SW 1271 (cell line): ENCODE measurements around the gene RRP7A.
"Not testable (repeated sequence)": the region's sequence is repeated elsewhere in the genome, so short reads cannot be mapped to it uniquely, and the experiment has no call there.

Experiments used
- DNase-seq, 2 experiments: peaks; one replicate each; lab custom pipeline; 2025; lab: John Stamatoyannopoulos, UW

The RRP7A gene

GRCh38 chr22:42519525-42520401 is at the start of gene RRP7A:
Gene RRP7A, minus strand, starts transcription at chr22:42519796. Its CDS starts 10 bp downstream, at chr22:42519786.
- DNase-seq: peak in 1 of 2 experiments; percentile 24

- DNase-seq: not testable (repeated sequence)
These were observed 48.4 kb upstream of the RRP7A start for GRCh38 chr22:42567950-42568349.

GRCh38 chr22:42565956-42566355 is 46.4 kb upstream of the RRP7A start:
- no peak for DNase-seq

- DNase-seq: no peak
These were observed 45.1 kb upstream of the RRP7A start for GRCh38 chr22:42564699-42565098.

- not testable (repeated sequence) for DNase-seq
These were observed 44.3 kb upstream of the RRP7A start for GRCh38 chr22:42563943-42564342.

- DNase-seq: no peak
These were observed 43.1 kb upstream of the RRP7A start for GRCh38 chr22:42562684-42563083.

- no peak for DNase-seq
These were observed 42.7 kb upstream of the RRP7A start for GRCh38 chr22:42562279-42562678.

GRCh38 chr22:42561856-42562255 is 42.3 kb upstream of the RRP7A start:
- DNase-seq: no peak

- no peak for DNase-seq
These were observed 41.2 kb upstream of the RRP7A start for GRCh38 chr22:42560781-42561180.

- DNase-seq: no peak
These were observed 40.8 kb upstream of the RRP7A start for GRCh38 chr22:42560381-42560780.

- DNase-seq: peak in 1 of 2 experiments; percentile 60
These were observed 34.1 kb upstream of the RRP7A start, which contains the start of gene SERHL2 for GRCh38 chr22:42553475-42554361. Gene SERHL2, plus strand, starts transcription at chr22:42553956. Its CDS starts 65 bp downstream, at chr22:42554021.

- not testable (repeated sequence) for DNase-seq
These were observed 32.7 kb upstream of the RRP7A start for GRCh38 chr22:42552294-42552647.

- no peak for DNase-seq
These were observed 29.9 kb upstream of the RRP7A start for GRCh38 chr22:42549331-42550060.

GRCh38 chr22:42548597-42549330 is 29.2 kb upstream of the RRP7A start:
- no peak for DNase-seq

- DNase-seq: not testable (repeated sequence)
These were observed 28.5 kb upstream of the RRP7A start for GRCh38 chr22:42548126-42548525.

- DNase-seq: no peak
These were observed 28.0 kb upstream of the RRP7A start for GRCh38 chr22:42547562-42547961.

GRCh38 chr22:42544686-42545085 is 25.1 kb upstream of the RRP7A start:
- DNase-seq: no peak

GRCh38 chr22:42539236-42539771 is 19.7 kb upstream of the RRP7A start:
- not testable (repeated sequence) for DNase-seq

GRCh38 chr22:42537199-42537831 is 17.7 kb upstream of the RRP7A start:
- DNase-seq: not testable (repeated sequence)

- not testable (repeated sequence) for DNase-seq
These were observed 17.0 kb upstream of the RRP7A start for GRCh38 chr22:42536634-42537033.
